MCF 10A (cell line): ENCODE results near the gene AFDN. TPM values are rescaled to one million over a fixed set of nuclear protein-coding genes. Genes with fewer than 3 reads are reported as not detected.

Source experiments
- BruUV-seq: library from RNA; stranded (reverse); fragments of 400-500 nt; replicated peaks from 2 replicates; lab custom pipeline; 2021; lab: Mats Ljungman, UMichigan
- CTCF ChIA-PET: fragments of 300-600 bp; sonication (Branson Sonifier 250); formaldehyde crosslinking; extraction: SDS; loops from one replicate; lab custom pipeline; 2021; ENCODE audit warnings: antibody characterized with exemption, inconsistent platforms; lab: Yijun Ruan, JAX
- POLR2A ChIA-PET: fragments of 300-600, 350-650 bp; sonication (Branson Sonifier 250); formaldehyde crosslinking; extraction: SDS; loops from one replicate; lab custom pipeline; 2020; ENCODE audit warnings: antibody characterized with exemption, inconsistent platforms; lab: Yijun Ruan, JAX
- DNase-seq: peaks from one replicate; pipeline ENCODE4 v3.0.0-alpha.2; 2018; ENCODE audit not compliant: unreplicated experiment
- H3K27ac Mint-ChIP-seq: one replicate; pipeline ENCODE4 v1.8.0; 2022; ENCODE audit warnings: mild to moderate bottlenecking, low read depth, mixed read lengths; ENCODE audit not compliant: unreplicated experiment
- H3K27me3 Mint-ChIP-seq: one replicate; pipeline ENCODE4 v1.8.0; 2022; ENCODE audit warnings: mixed read lengths; ENCODE audit not compliant: insufficient read depth, unreplicated experiment
- H3K36me3 Mint-ChIP-seq: one replicate; pipeline ENCODE4 v1.8.0; 2022; ENCODE audit warnings: mild to moderate bottlenecking, moderate library complexity, mixed read lengths; ENCODE audit not compliant: insufficient read depth, unreplicated experiment
- H3K4me1 Mint-ChIP-seq: one replicate; pipeline ENCODE4 v1.8.0; 2022; ENCODE audit warnings: mixed read lengths; ENCODE audit not compliant: insufficient read depth, unreplicated experiment
- H3K4me3 Mint-ChIP-seq: one replicate; pipeline ENCODE4 v1.8.0; 2022; ENCODE audit warnings: mild to moderate bottlenecking, moderate library complexity, mixed read lengths; ENCODE audit not compliant: unreplicated experiment
- H3K9me3 Mint-ChIP-seq: one replicate; pipeline ENCODE4 v1.8.0; 2022; ENCODE audit warnings: mixed read lengths; ENCODE audit not compliant: unreplicated experiment
- CTCF ChIP-seq: fragments of 200-600 bp; IDR thresholded peaks from one replicate; pipeline ENCODE4 v1.8.0; 2022; ENCODE audit warnings: antibody characterized with exemption, mild to moderate bottlenecking; ENCODE audit not compliant: unreplicated experiment
- intact Hi-C: fragments of 100-400 bp; cut with micrococcal nuclease; formaldehyde crosslinking; loops from 2 replicates; pipeline ENCODE4 v1.14.1; 2022
- total RNA-seq: library from RNA; stranded (reverse); gene quantifications from 2 replicates; pipeline ENCODE4 v1.2.3, GENCODE V29; 2022

Gene AFDN
- total RNA-seq, 1 experiment from 2014 or later: 115 TPM

- Mint-ChIP-seq H3K27ac (no peak overlapping the region), H3K4me3 (no peak overlapping the region), H3K36me3 (no peaks in the 10 kb centered on the region), H3K9me3 (no peaks in the 10 kb centered on the region), H3K4me1 (no peaks in the 10 kb centered on the region), H3K27me3 (peaks cover 32% of the 10 kb centered on the region)
- CTCF ChIA-PET: no interaction called here
- TF ChIP-seq CTCF: no peak
- intact Hi-C loops: no loop called here
- no peak for DNase-seq
- no TSS peak for BruUV-seq
- POLR2A ChIA-PET: no interaction called here
Observed at GRCh38 chr6:167807756-167808155, 19.0 kb upstream of the AFDN start.

- Mint-ChIP-seq H3K4me3 (no peak overlapping the region), H3K4me1 (no peaks in the 10 kb centered on the region), H3K36me3 (no peaks in the 10 kb centered on the region), H3K27ac (no peak overlapping the region), H3K27me3 (peaks cover 23% of the 10 kb centered on the region), H3K9me3 (no peaks in the 10 kb centered on the region)
- intact Hi-C loops: no loop called here
- no peak for TF ChIP-seq CTCF
- no TSS peak for BruUV-seq
- no peak for DNase-seq
- ChIA-PET CTCF (no interaction called here), POLR2A (no interaction called here)
Observed at GRCh38 chr6:167811040-167811439, 15.7 kb upstream of the AFDN start.

- CTCF ChIA-PET: no interaction called here
- DNase-seq: no peak
- no TSS peak for BruUV-seq
Observed at GRCh38 chr6:167811442-167812087, 15.1 kb upstream of the AFDN start.

GRCh38 chr6:167812088-167812487, 14.6 kb upstream of the AFDN start:
- H3K9me3 Mint-ChIP-seq: no peaks in the 10 kb centered on the region
- H3K27ac Mint-ChIP-seq: no peak overlapping the region
- H3K27me3 Mint-ChIP-seq: peaks cover 23% of the 10 kb centered on the region
- intact Hi-C loops: no loop called here
- no TSS peak for BruUV-seq
- H3K4me1 Mint-ChIP-seq: no peaks in the 10 kb centered on the region
- no peak for DNase-seq
- no peak for TF ChIP-seq CTCF
- no peaks in the 10 kb centered on the region for H3K36me3 Mint-ChIP-seq
- no peak overlapping the region for H3K4me3 Mint-ChIP-seq
- CTCF ChIA-PET: interaction anchor here (0.6 kb wide), 1 partner anchor 461 kb away, joined by 3 read pairs; no protein-coding TSS in a partner anchor
- POLR2A ChIA-PET: no interaction called here

More at GRCh38 chr6:167811442-167812087, 15.1 kb upstream of the AFDN start:
- Mint-ChIP-seq H3K27ac (no peak overlapping the region), H3K9me3 (no peaks in the 10 kb centered on the region), H3K36me3 (no peaks in the 10 kb centered on the region), H3K4me1 (no peaks in the 10 kb centered on the region), H3K4me3 (no peak overlapping the region), H3K27me3 (peaks cover 23% of the 10 kb centered on the region)
- POLR2A ChIA-PET: no interaction called here
- intact Hi-C loops: no loop called here
- TF ChIP-seq CTCF: no peak
